Measurements from ENCODE around the gene GEMIN7.

DNA sequence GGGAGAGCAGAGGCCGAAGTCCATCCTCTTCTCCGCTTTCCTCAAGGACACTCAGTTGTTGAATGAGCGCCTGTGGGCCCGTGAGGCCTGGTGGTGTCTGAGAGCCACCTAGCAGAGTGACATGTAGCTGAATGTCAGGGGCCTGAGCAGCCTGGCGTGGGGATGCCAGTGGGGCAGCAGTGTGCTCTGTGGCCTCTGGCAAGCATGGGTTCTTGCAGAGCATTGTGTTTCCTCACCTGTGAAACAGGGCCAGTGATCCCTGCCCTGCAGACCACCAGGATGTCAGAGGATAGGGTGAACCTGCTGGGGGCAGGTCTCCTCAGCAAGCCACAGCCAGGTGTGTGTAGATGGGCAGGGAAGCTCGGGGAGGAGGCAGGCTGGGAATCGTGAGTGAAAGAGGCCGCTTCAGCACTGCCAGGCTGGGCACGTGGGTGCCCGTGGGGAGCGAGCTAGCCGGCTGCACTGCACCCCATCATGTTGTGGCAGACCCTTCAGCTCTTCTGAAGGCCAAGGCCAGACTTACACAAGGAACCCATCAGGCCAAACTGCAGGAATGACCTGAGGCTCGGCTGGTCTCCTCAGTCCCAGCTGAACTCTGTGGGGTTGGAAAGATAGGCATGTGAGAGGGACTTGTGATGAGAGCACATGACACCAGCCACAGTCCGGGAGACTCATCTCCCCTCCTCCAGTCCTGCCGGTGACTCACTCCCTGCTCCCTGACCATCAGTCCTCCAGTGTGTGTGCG is 18.9 kb downstream of the GEMIN7 start:
- no peak for TF ChIP-seq POLR2A (IDR thresholded peaks at IDR 0.05)
- TF ChIP-seq, protein P1, sequence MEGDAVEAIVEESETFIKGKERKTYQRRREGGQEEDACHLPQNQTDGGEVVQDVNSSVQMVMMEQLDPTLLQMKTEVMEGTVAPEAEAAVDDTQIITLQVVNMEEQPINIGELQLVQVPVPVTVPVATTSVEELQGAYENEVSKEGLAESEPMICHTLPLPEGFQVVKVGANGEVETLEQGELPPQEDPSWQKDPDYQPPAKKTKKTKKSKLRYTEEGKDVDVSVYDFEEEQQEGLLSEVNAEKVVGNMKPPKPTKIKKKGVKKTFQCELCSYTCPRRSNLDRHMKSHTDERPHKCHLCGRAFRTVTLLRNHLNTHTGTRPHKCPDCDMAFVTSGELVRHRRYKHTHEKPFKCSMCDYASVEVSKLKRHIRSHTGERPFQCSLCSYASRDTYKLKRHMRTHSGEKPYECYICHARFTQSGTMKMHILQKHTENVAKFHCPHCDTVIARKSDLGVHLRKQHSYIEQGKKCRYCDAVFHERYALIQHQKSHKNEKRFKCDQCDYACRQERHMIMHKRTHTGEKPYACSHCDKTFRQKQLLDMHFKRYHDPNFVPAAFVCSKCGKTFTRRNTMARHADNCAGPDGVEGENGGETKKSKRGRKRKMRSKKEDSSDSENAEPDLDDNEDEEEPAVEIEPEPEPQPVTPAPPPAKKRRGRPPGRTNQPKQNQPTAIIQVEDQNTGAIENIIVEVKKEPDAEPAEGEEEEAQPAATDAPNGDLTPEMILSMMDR (IDR thresholded peaks at IDR 0.05): no peak

Measured in body of pancreas (tissue), 4 donors.